GM19467 (cell line): ENCODE data around the gene PPARA.

Source experiments
- ATAC-seq: cut with Tn5 transposase; IDR thresholded peaks from one replicate; pipeline ENCODE4 v1.9.1; 2021; ENCODE audit warnings: mild to moderate bottlenecking, moderate library complexity; ENCODE audit not compliant: unreplicated experiment

The PPARA gene

GRCh38 chr22:46202897-46203600 lies 52.7 kb downstream of the PPARA start:
- no peak for ATAC-seq

GRCh38 chr22:46203601-46203980 lies 53.3 kb downstream of the PPARA start:
- no peak for ATAC-seq

GRCh38 chr22:46209262-46209661 lies 58.9 kb downstream of the PPARA start:
- no peak for ATAC-seq

GRCh38 chr22:46212195-46212594 lies 61.9 kb downstream of the PPARA start:
- no peak for ATAC-seq

- no peak for ATAC-seq
Observed at GRCh38 chr22:46213052-46213451, 62.7 kb downstream of the PPARA start.

GRCh38 chr22:46214149-46214548 lies 63.8 kb downstream of the PPARA start:
- no peak for ATAC-seq

GRCh38 chr22:46214616-46215015 lies 64.3 kb downstream of the PPARA start:
- ATAC-seq: no peak

GRCh38 chr22:46219636-46220035 lies 69.3 kb downstream of the PPARA start:
- ATAC-seq: no peak

- ATAC-seq: no peak
Observed at GRCh38 chr22:46220921-46221320, 70.6 kb downstream of the PPARA start.

GRCh38 chr22:46224044-46224897 lies 73.9 kb downstream of the PPARA start:
- no peak for ATAC-seq

- ATAC-seq: no peak
Observed at GRCh38 chr22:46224898-46225290, 74.6 kb downstream of the PPARA start.

- ATAC-seq: no peak
Observed at GRCh38 chr22:46225631-46226030, 75.3 kb downstream of the PPARA start.

- no peak for ATAC-seq
Observed at GRCh38 chr22:46226577-46226976, 76.3 kb downstream of the PPARA start.

- ATAC-seq: no peak
Observed at GRCh38 chr22:46229701-46230100, 79.4 kb downstream of the PPARA start.

- no peak for ATAC-seq
Observed at GRCh38 chr22:46230262-46230901, 80.1 kb downstream of the PPARA start.

- no peak for ATAC-seq
Observed at GRCh38 chr22:46233231-46233630, 82.9 kb downstream of the PPARA start.

- no peak for ATAC-seq
Observed at GRCh38 chr22:46234969-46235368, 84.6 kb downstream of the PPARA start.

GRCh38 chr22:46237453-46238124 lies 87.3 kb downstream of the PPARA start:
- no peak for ATAC-seq

- no peak for ATAC-seq
Observed at GRCh38 chr22:46238541-46238940, 88.2 kb downstream of the PPARA start.

GRCh38 chr22:46239261-46240048 lies 89.1 kb downstream of the PPARA start:
- ATAC-seq: no peak
